ENCODE data around the gene LGALS4.
"Not testable (repeated sequence)": the region's sequence is repeated elsewhere in the genome, so short reads cannot be mapped to it uniquely, and the experiment has no call there.

LGALS4 gene

GRCh38 chr19:38778733-38779132 lies 34.0 kb downstream of the LGALS4 start:
- FAIRE-seq, result no peak
- no peak for DNase-seq (ENCODE audit: insufficient read length, low spot score)

- FAIRE-seq (no peak), DNase-seq (ENCODE audit: insufficient read length, low spot score) (no peak)
Observed at GRCh38 chr19:38774181-38774950, 38.4 kb downstream of the LGALS4 start.

GRCh38 chr19:38773469-38774177 lies 39.1 kb downstream of the LGALS4 start, which contains the start of gene LGALS7:
Gene LGALS7, minus strand, starts transcription at chr19:38773517. Its CDS starts 25 bp downstream, at chr19:38773492.
- DNase-seq (ENCODE audit: insufficient read length, low spot score) (no peak), FAIRE-seq (no peak)

- not testable (repeated sequence) for DNase-seq (ENCODE audit: insufficient read length, low spot score); FAIRE-seq
Observed at GRCh38 chr19:38771569-38771968, 41.2 kb downstream of the LGALS4 start.

GRCh38 chr19:38770949-38771275 lies 41.8 kb downstream of the LGALS4 start:
- not testable (repeated sequence) for FAIRE-seq; DNase-seq (ENCODE audit: insufficient read length, low spot score)

GRCh38 chr19:38770228-38770948 lies 42.4 kb downstream of the LGALS4 start:
- not testable (repeated sequence) for FAIRE-seq; DNase-seq (ENCODE audit: insufficient read length, low spot score)

- no peak for DNase-seq (ENCODE audit: insufficient read length, low spot score)
- FAIRE-seq, result no peak
Observed at GRCh38 chr19:38769635-38770211, 43.0 kb downstream of the LGALS4 start.

GRCh38 chr19:38766276-38767047 lies 46.3 kb downstream of the LGALS4 start:
- FAIRE-seq (no peak), DNase-seq (ENCODE audit: insufficient read length, low spot score) (no peak)

GRCh38 chr19:38765214-38765613 lies 47.5 kb downstream of the LGALS4 start:
- no peak for FAIRE-seq

GRCh38 chr19:38763795-38764220 lies 48.9 kb downstream of the LGALS4 start:
- no peak for DNase-seq (ENCODE audit: insufficient read length, low spot score)
- FAIRE-seq, result no peak

More at GRCh38 chr19:38765214-38765613, 47.5 kb downstream of the LGALS4 start:
- no peak for DNase-seq (ENCODE audit: insufficient read length, low spot score)

- DNase-seq (ENCODE audit: insufficient read length, low spot score); FAIRE-seq: not testable (repeated sequence)
Observed at GRCh38 chr19:38761884-38762389, 50.8 kb downstream of the LGALS4 start.

GRCh38 chr19:38760805-38761517 lies 51.8 kb downstream of the LGALS4 start:
- not testable (repeated sequence) for DNase-seq (ENCODE audit: insufficient read length, low spot score); FAIRE-seq

GRCh38 chr19:38759590-38760003 lies 53.1 kb downstream of the LGALS4 start:
- no peak for DNase-seq (ENCODE audit: insufficient read length, low spot score)
- FAIRE-seq, result no peak

- not testable (repeated sequence) for FAIRE-seq; DNase-seq (ENCODE audit: insufficient read length, low spot score)
Observed at GRCh38 chr19:38754196-38754595, 58.5 kb downstream of the LGALS4 start.

GRCh38 chr19:38753783-38754182 lies 59.0 kb downstream of the LGALS4 start:
- not testable (repeated sequence) for DNase-seq (ENCODE audit: insufficient read length, low spot score); FAIRE-seq
